Parathyroid adenoma (tissue), 2 donors: ENCODE results near the gene IPO5.

ENCODE experiments used
- H2AFZ ChIP-seq: fragments of 300-600 bp; sonication (generic); one replicate; pipeline ENCODE4 v1.7.0; 2017; ENCODE audit warnings: antibody characterized with exemption, mild to moderate bottlenecking
- H3K27ac ChIP-seq: fragments of 300-600 bp; sonication (generic); one replicate; pipeline ENCODE4 v1.7.0; 2017
- H3K27me3 ChIP-seq: fragments of 300-600 bp; sonication (generic); one replicate; pipeline ENCODE4 v1.7.0; 2017; ENCODE audit warnings: low read length; ENCODE audit not compliant: control insufficient read depth, insufficient read depth
- H3K36me3 ChIP-seq: fragments of 300-600 bp; sonication (generic); one replicate; pipeline ENCODE4 v1.7.0; 2017; ENCODE audit warnings: low read length; ENCODE audit not compliant: control insufficient read depth, insufficient read depth
- H3K4me1 ChIP-seq: fragments of 300-600 bp; sonication (generic); one replicate; pipeline ENCODE4 v1.7.0; 2017; ENCODE audit warnings: control low read depth
- H3K4me2 ChIP-seq: fragments of 300-600 bp; sonication (generic); one replicate; pipeline ENCODE4 v1.7.0; 2017; ENCODE audit warnings: low read length
- H3K4me3 ChIP-seq: fragments of 300-600 bp; sonication (generic); one replicate; pipeline ENCODE4 v1.7.0; 2017; ENCODE audit warnings: low read depth, low read length
- H3K79me2 ChIP-seq: fragments of 300-600 bp; sonication (generic); one replicate; pipeline ENCODE4 v1.7.0; 2017; ENCODE audit warnings: control low read depth
- H3K9ac ChIP-seq: fragments of 300-600 bp; sonication (generic); one replicate; pipeline ENCODE4 v1.7.0; 2017; ENCODE audit warnings: mild to moderate bottlenecking
- H3K9me3 ChIP-seq: fragments of 300-600 bp; sonication (generic); one replicate; pipeline ENCODE4 v1.7.0; 2017; ENCODE audit warnings: low read length; ENCODE audit not compliant: control insufficient read depth
- CTCF ChIP-seq: fragments of 300-600 bp; sonication (generic); IDR thresholded peaks from one replicate; pipeline ENCODE4 v1.7.0; 2017; ENCODE audit warnings: antibody characterized with exemption, mild to moderate bottlenecking
- donor health status: primary hyperparathyroidism.

Gene IPO5

DNA sequence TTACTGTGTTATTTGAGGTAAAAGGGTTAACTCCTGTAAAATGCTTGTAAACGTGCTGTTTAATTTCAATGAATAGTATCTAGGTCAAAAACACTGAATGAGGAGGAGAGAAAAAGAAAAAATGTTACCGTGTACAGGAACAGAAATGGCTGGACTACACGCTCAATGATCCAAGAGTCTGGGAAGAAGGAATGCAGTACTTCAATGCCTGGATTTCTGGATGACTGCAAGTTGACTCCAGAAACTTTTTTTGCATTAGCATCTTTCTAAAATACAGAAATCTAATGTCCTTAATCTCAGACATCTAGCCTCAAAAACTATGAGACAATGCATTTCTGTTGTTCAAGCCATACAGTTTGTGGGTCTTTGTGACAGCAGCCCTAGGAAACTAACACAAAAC lies 17.4 kb upstream of the IPO5 start:
- Histone ChIP-seq H3K27ac (no peak overlapping the region), H3K27me3 (no peaks in the 10 kb centered on the region), H3K4me1 (no peaks in the 10 kb centered on the region), H3K79me2 (no peaks in the 10 kb centered on the region), H3K36me3 (no peaks in the 10 kb centered on the region), H3K4me3 (no peak overlapping the region), H2AFZ (no peak overlapping the region), H3K9ac (no peak overlapping the region), H3K9me3 (no peaks in the 10 kb centered on the region), H3K4me2 (no peak overlapping the region)
- TF ChIP-seq CTCF: no peak

- no peaks in the 10 kb centered on the region for H3K79me2 ChIP-seq
- H3K9ac ChIP-seq: no peak overlapping the region
These were observed 14.6 kb upstream of the IPO5 start for GRCh38 chr13:97938706-97939475.

DNA sequence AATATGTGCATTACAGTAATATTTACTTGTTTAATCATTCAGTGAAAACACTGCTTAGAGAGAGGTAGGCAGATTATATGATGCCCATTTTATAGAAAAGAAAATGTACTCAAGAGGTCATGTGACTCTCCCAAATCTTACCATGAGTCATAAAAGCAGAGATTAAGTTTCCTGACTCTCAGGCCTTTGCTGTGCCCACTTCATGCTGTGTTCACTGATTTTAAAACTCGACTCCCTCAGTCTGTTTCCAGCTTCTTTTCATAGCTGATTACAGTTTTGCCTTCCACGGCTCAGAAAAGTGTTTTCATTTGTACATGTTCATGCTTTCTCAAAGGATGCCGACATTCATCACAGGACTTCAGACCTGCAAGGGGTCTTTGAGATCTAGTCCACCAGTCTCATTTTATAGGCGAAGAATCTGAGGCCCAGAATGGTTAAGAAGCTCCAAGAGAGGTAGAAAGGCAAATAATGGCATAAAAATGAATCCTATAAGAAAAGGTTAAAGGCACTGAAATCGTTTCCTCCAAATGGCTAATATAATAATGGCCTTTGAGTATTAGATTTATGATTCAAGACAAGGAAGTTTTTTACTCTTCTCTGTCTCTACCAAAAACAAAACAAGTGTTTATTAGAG lies 9.0 kb upstream of the IPO5 start:
- no peak for TF ChIP-seq CTCF
- Histone ChIP-seq H2AFZ (no peak overlapping the region), H3K9me3 (no peaks in the 10 kb centered on the region), H3K4me1 (no peaks in the 10 kb centered on the region), H3K79me2 (no peaks in the 10 kb centered on the region), H3K9ac (no peak overlapping the region), H3K36me3 (no peaks in the 10 kb centered on the region), H3K27ac (no peak overlapping the region), H3K4me2 (no peak overlapping the region), H3K27me3 (no peaks in the 10 kb centered on the region), H3K4me3 (no peak overlapping the region)

More at GRCh38 chr13:97938706-97939475, 14.6 kb upstream of the IPO5 start:
- H3K27me3 ChIP-seq: no peaks in the 10 kb centered on the region
- TF ChIP-seq CTCF: no peak
- no peak overlapping the region for H3K4me2 ChIP-seq
- no peak overlapping the region for H3K4me3 ChIP-seq
- no peak overlapping the region for H3K27ac ChIP-seq
- H3K36me3 ChIP-seq: no peaks in the 10 kb centered on the region
- H3K9me3 ChIP-seq: no peaks in the 10 kb centered on the region
- H3K4me1 ChIP-seq: no peaks in the 10 kb centered on the region
- no peak overlapping the region for H2AFZ ChIP-seq

- Histone ChIP-seq H2AFZ (no peak overlapping the region), H3K4me2 (no peak overlapping the region), H3K4me3 (no peak overlapping the region), H3K9me3 (no peaks in the 10 kb centered on the region), H3K79me2 (no peaks in the 10 kb centered on the region), H3K36me3 (no peaks in the 10 kb centered on the region), H3K9ac (no peak overlapping the region), H3K27me3 (no peaks in the 10 kb centered on the region), H3K4me1 (no peaks in the 10 kb centered on the region), H3K27ac (no peak overlapping the region)
- TF ChIP-seq CTCF: no peak
These were observed 8.1 kb upstream of the IPO5 start for GRCh38 chr13:97945342-97945741.
